Ovary (tissue), 3 donors: ENCODE results near the gene SAA4.
"Not testable (repeated sequence)": the region's sequence is repeated elsewhere in the genome, so short reads cannot be mapped to it uniquely, and the experiment has no call there.

Source experiments
- POLR2A ChIP-seq: fragments of 450-650 bp; IDR thresholded peaks from one replicate; pipeline ENCODE4 v1.6.1; 2017; ENCODE audit warnings: antibody characterized with exemption, mild to moderate bottlenecking, moderate library complexity
- TF ChIP-seq, protein P1 (sequence below), 3 donors: fragments of 450-650 bp in 2 of 3; fragments of 200-600 bp in 1 of 3; IDR thresholded peaks; one replicate each; pipeline versions ENCODE4 v1.5.1 to v1.8.0; 2016 to 2022; ENCODE audit warnings: antibody characterized with exemption in 3 of 3, mild to moderate bottlenecking in 1 of 3
- donor health status: DM: no; HTN: no; CAD: no.

DNA sequence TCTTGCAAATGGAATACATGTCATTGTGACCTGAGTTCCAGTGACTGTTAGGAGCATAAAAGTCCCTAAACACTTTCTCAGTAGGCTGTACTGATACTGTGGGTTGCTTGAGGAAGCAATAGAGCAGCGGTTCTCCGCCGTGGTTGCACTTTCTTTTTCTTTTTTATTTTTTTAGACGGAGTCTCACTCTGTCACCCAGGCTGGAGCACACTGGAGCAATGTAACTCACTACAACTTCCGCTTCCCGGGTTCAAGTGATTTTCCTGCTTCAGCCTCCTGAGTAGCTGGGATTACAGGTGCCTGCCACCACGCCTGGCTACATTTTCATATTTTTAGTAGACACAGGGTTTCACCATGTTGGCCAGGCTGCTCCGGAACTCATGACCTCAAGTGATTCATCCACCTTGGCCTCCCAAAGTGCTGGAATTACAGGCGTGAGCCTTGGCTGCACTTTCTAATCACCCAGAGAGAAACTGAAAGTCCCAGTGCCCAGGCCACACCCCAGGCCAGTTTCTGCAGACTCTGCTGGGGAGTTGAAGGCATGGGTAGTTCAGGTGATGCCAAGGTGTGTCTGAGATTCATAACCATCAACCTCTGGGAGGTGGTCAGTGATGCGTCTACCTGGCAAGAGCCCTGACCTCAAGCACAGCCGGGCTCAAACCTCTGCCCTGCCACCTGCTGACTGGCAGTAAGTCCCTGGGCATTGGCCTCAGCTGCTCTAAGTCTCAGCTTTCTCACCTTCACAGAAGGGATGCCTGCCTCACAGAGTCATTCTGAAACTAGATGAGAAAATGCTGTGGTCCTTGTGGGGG is 10.0 kb upstream of the SAA4 start:
- TF ChIP-seq POLR2A: not testable (repeated sequence)
- TF ChIP-seq, protein P1, sequence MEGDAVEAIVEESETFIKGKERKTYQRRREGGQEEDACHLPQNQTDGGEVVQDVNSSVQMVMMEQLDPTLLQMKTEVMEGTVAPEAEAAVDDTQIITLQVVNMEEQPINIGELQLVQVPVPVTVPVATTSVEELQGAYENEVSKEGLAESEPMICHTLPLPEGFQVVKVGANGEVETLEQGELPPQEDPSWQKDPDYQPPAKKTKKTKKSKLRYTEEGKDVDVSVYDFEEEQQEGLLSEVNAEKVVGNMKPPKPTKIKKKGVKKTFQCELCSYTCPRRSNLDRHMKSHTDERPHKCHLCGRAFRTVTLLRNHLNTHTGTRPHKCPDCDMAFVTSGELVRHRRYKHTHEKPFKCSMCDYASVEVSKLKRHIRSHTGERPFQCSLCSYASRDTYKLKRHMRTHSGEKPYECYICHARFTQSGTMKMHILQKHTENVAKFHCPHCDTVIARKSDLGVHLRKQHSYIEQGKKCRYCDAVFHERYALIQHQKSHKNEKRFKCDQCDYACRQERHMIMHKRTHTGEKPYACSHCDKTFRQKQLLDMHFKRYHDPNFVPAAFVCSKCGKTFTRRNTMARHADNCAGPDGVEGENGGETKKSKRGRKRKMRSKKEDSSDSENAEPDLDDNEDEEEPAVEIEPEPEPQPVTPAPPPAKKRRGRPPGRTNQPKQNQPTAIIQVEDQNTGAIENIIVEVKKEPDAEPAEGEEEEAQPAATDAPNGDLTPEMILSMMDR (IDR thresholded peaks at IDR 0.05): not testable (repeated sequence)
